Fibroblast of skin of abdomen (primary cell): ENCODE data around the gene SLC27A5.
"Not testable (repeated sequence)": the region's sequence is repeated elsewhere in the genome, so short reads cannot be mapped to it uniquely, and the experiment has no call there.

Experiments
- DNase-seq: peaks from one replicate; pipeline ENCODE4 v3.0.0-alpha.2; 2013

SLC27A5 gene

DNA sequence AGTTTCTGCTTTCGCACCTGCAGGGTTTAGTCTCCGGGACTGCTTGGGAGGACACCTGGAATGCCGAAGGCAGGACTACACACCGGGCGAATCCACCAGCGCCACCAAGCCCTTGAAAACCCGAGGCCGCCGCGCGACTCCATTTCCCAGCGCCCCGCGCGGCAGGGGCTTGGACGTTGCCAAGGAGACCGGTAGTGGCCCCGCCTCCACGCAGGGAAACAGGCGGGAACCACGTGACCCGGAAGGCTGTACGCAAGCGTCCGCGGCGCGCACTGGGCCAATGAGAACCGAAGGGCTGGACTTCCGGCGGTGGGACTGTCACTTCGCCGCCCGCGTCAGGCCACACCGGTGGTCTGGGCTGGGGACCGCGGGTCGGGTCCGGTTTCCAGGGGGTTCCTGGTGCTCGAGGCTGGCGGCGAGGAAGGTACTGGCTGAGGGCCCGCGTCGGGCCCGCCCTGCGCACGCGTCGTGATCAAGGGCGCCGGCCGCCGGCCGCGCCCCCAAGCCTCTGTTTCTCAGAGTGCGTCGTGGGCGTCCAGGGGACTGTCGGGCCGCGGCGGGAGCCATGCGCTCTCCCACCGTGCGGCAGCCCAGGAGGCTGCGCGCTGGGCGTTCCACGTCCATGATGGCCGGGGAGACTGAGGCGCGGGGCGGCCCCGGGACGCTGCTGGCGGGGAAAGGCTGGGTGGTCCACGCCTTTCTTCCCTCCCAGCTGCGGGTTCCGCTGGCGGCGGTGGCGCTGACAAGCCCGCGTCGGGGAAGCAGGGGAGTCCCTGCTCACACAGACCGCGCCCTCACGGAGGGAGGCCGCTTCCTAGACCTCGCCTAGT, 44.8 kb downstream of the SLC27A5 start, which contains the start of gene ZNF324:
ZNF324 (plus strand) TSS at position 321 of the 830 bp plus-strand sequence. CDS start 2,106 bp downstream, outside the sequence.
- DNase-seq: peak; percentile 94

DNA sequence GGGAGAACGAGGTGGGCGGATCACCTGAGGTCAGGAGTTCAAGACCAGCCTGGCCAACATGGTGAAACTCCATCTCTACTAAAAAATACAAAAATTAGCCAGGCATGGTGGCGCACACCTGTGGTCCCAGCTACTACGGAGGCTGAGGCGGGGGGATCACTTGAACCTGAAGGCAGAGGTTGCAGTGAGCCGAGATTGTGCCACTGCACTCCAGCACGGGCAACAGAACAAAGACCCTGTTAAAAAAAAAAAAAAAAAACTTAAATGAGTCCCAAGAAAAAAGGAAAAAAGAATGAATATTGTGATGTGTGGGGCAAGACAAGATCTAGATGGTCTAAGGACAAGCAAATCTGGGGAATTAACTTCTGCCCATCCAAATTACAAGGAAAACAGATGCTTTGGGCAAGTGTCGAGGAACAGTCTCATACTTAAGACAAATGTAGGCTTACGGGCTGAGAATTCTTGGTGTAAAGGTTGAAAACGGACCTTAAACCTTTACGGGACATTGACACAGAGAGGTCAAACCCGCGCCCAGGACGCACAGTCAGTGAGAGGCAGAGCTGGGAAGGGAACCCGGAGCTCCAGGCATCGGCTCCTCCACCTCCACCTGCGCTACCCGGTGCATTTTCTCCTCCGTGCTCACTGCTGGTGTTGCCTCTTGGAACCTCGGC, 45.6 kb downstream of the SLC27A5 start:
- DNase-seq: no peak

DNA sequence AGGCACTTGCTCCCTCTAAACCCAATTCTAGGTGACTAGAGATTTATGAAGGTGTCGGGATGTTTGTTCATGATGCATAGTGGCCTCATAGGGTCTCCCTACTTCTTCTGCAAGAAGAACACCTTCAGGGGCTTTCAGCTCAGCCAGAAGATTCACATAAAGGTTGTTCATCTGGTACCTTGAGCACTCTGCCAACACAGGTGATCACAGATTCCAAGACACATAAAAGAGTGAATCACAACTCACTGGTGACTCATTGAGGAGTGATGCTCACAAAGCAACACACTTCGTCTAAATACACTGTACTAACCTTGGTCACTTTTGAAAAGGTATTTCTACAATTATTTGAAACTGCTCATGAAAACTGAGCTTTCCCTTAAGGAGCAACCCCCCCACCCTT, 51.8 kb downstream of the SLC27A5 start:
- DNase-seq: no peak

DNA sequence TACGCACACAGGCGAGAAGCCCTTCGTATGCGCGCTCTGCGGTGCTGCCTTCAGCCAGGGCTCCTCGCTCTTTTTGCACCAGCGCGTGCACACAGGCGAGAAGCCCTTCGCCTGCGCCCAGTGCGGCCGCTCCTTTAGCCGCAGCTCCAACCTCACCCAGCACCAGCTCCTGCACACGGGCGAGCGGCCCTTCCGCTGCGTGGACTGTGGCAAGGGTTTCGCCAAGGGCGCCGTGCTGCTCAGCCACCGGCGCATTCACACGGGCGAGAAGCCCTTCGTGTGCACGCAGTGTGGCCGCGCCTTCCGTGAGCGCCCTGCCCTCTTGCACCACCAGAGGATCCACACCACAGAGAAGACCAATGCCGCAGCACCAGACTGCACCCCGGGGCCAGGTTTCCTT, 55.7 kb downstream of the SLC27A5 start:
- no peak for DNase-seq

DNA sequence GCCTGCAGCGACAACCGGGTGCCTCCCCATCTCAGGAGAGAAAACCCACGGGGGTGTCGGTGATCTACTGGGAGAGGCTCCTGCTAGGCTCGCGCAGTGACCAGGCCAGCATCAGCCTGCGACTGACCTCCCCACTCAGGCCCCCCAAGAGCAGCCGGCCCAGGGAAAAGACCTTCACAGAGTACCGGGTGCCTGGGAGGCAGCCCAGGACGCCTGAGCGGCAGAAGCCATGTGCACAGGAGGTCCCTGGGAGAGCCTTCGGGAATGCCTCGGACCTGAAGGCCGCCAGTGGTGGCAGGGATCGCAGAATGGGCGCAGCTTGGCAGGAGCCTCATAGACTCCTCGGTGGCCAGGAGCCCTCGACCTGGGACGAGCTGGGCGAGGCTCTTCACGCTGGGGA, 56.5 kb downstream of the SLC27A5 start:
- DNase-seq: no peak

DNA sequence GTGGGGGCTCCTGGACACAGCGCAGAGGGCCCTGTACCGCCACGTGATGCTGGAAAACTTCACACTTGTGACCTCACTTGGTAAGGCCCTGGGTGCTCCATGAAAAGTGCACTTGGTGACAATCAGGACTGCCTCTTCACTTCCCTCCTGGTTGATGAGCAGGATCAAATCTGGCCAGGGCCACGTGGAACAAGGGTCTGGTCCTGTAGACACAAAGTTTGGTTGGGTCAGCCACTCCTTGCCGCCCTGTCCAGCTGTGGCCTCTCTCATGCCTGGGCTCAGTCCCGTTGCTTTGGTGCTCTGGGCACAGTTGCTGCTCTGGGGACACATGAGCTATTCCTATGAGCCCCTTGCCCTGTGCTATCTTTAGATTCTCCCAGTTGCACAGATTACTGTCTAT, 58.0 kb downstream of the SLC27A5 start:
- DNase-seq: no peak

DNA sequence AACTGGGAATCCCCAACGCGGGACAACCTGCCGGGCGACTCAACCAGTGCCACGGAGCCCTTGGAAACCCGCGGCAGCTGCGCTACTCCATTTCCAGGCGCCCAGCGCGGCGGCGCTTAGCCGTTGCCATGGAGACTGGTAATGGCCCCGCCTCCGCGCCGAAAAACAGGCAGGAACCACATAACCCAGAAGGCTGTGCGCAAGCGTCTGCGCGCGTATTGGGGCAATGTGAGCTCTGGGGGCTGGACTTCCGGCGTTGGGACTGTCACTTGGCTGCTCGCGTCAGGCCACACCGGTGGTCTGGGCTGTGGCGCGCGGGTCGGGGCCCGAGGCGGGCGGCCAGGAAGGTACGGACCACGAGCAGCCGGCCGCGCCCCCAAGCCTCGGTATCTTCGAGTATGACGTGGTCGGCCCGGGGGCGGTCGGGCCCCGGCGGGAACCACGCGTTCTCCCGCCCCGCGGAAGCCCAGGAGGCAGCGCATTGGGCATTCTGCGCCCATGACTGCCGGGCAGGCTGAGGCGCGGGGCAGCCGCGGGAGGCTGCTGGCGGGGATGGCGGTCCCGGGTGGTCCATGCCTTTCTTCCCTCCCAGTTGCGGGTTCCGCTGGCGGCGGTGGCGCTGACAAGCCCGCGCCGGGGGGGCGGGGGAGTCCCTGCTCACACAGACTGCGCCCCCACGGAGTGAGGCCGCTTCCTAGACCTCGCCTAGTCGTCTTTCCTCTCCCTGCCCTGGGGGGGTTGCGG, 60.3 kb downstream of the SLC27A5 start, which contains the start of gene ZNF324B:
ZNF324B (plus strand) TSS at position 265 of the 744 bp plus-strand sequence. CDS start 2,080 bp downstream, outside the sequence.
- DNase-seq: peak; percentile 94

DNA sequence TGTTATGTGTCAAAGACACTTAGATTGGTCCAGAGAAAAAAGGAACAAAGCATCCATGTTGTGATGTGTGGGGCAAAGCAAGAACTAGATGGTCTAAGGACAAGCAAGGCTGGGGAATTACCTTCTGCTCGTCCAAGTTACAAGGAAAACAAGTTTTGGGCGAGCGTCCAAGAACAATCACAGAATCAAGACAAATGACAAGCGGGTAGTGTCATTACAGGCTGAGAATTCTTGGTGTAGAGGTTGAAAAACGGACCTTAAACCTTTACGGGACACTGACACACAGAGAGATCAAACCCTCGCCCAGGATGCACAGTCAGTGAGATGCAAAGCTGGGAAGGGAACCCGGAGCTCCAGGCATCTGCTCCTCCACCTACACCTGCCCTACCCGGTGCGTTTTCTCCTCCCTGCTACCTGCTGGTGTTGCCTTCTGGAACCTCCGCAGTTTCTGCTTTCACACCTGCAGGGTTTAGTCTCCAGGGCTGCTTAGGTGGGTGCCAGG, 60.9 kb downstream of the SLC27A5 start:
- DNase-seq: no peak

DNA sequence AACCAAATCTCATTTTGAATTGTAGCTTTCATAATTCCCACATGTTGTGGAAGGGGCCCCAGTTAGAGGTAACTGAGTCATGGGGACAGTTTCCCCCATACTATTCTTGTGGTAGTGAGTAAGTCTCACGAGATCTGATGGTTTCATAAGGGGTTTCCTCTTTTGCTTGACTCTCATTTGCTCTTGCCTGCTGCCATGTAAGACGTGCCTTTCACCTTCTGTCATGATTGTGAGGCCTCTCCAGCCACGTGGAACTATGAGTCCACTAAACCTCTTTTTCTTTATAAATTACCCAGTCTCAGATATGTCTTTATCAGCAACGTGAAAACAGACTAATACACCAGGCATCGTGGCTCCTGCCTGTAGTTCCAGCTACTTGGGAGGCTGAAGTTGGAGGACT, 61.8 kb downstream of the SLC27A5 start:
- not testable (repeated sequence) for DNase-seq

DNA sequence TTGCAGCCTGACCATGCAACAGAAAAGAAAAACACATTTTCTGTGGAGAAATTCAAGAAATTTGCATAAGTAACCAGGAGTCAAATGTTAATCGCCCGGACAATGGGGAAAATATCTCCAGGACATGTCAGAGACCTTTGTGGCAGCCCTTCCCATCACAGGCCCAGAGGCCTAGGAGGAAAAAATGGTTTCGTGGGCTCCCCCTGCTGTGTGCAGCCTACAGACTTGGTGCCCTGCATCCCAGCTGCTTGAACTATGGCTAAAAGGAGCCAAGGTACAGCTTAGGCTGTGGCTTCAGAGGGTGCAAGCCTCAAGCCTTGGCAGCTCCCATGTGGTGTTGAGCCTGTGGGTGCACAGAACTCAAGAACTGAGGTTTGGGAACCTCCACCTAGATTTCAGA, 62.9 kb downstream of the SLC27A5 start:
- not testable (repeated sequence) for DNase-seq
